ENCODE results near the gene SLC43A3.
A peak's percentile ranks its signal among the peaks of the same experiment; 100 is the strongest.

SLC43A3 gene

GRCh38 chr11:57358991-57359390 lies 67.9 kb downstream of the SLC43A3 start:
- ChIA-PET POLR2A (ENCODE audit: low non-redundant PET) (no interaction called here), CTCF (no interaction called here)
- DNase-seq (ENCODE audit: low spot score): no peak
- no peak overlapping the region for H3K27ac ChIP-seq
- no peak for TF ChIP-seq CTCF (conservative IDR thresholded peaks at IDR 0.05; ENCODE audit: low read depth)

DNA sequence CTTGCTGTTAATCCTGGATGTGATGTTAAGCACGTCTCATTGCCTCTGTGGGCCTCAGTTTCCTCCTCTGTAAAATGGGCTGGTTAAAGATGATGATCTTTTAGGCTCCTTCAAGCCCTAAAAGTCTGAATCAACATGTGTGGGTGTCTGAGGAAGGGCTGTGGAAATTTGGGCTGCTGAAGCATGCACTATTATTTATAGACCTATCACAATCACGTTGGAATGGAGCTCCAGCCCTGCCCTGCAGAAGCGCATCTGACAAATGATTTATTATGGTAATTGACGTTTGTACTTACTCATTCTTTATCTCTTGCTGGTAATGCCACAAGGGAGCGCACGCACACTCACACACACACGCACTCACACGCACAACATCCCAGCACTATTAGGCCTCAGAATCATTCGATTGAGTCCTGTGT lies 68.4 kb downstream of the SLC43A3 start:
- peak; percentile 35 for DNase-seq (ENCODE audit: low spot score)
- TF ChIP-seq CTCF (conservative IDR thresholded peaks at IDR 0.05; ENCODE audit: low read depth): no peak
- no peak overlapping the region for H3K27ac ChIP-seq
- CTCF ChIA-PET: interaction anchor here (0.6 kb wide), 1 partner anchor 26 kb away, joined by 3 read pairs; no protein-coding TSS in a partner anchor
- POLR2A ChIA-PET (ENCODE audit: low non-redundant PET): no interaction called here

DNA sequence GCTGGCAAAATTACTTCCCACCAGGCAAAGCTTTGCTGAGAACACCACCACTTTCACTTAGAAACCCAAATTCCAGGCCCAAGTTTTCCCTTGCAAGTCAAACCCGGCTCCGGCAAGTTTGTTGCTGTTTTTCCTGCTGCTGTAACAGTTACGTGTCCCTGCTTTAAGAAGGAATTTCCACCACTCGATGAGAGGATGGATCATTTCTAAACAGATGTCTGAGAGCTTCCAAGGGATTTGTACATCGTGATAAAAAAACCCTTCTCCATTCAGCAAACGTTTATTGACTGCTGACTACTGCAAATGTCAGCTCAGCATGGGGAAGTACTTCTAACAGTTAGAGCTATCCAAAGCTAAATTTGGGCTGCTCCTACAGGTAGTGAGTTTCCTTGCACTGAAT lies 69.1 kb downstream of the SLC43A3 start:
- no peak for TF ChIP-seq CTCF (conservative IDR thresholded peaks at IDR 0.05; ENCODE audit: low read depth)
- ChIA-PET POLR2A (ENCODE audit: low non-redundant PET) (no interaction called here), CTCF (interaction anchor here (1.2 kb wide), 1 partner anchor 100 kb away, joined by 5 read pairs; no protein-coding TSS in a partner anchor)
- no peak for DNase-seq (ENCODE audit: low spot score)
- H3K27ac ChIP-seq: no peak overlapping the region

- H3K27ac ChIP-seq: no peak overlapping the region
- ChIA-PET CTCF (interaction anchor here (1.2 kb wide), 1 partner anchor 101 kb away, joined by 5 read pairs; no protein-coding TSS in a partner anchor), POLR2A (ENCODE audit: low non-redundant PET) (no interaction called here)
- no peak for TF ChIP-seq CTCF (conservative IDR thresholded peaks at IDR 0.05; ENCODE audit: low read depth)
- no peak for DNase-seq (ENCODE audit: low spot score)
These were observed 69.6 kb downstream of the SLC43A3 start for GRCh38 chr11:57357310-57357709.
